Measurements from ENCODE around the gene HAVCR1. TPM values are rescaled to one million over a fixed set of nuclear protein-coding genes. Genes with fewer than 3 reads are reported as not detected.

HAVCR1 gene
- total and polyA plus RNA-seq, 2 experiments from 2014 or later = not detected

DNA sequence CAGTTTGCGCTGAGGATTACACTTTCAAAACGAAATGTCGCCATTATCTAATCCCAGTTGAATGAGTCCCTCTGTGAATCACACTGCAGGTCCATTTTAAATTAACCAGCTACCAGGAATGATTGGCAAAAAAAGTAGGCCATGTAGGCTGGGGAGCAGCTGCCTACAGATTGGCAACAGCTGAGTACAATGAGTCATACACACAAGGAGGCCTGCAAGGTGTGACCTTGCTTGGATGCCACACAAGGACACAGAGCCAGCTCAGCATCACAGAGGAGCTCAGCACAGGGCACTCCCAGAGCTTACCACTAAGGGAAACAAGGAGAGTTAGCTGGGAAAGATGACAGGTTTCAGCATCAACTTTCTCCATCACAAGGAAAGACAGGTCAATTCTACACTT lies 12.9 kb downstream of the HAVCR1 start (continued):
- TF ChIP-seq ZNF462 (CRISPR knock-in tag; IDR thresholded peaks at IDR 0.05) (no peak), CREB1 (CRISPR knock-in tag; IDR thresholded peaks at IDR 0.05; ENCODE audit: low read depth) (no peak)

GRCh38 chr5:157045601-157046000 lies 13.3 kb downstream of the HAVCR1 start:
- ATAC-seq = no peak
- Histone ChIP-seq H3K4me3 (no peak overlapping the region), H3K4me1 (ENCODE audit: insufficient read depth) (peaks cover 6% of the 10 kb centered on the region; the same call in 1 of the 2 replicates), H3F3A (replicated peaks; ENCODE audit: low read depth) (no peaks in the 10 kb centered on the region), H3K27ac (ENCODE audit: low read depth) (no peak overlapping the region), H2AFZ (peak overlapping the region; percentile 50; the same call in 1 of the 2 replicates), H3K36me3 (ENCODE audit: insufficient read depth) (no peaks in the 10 kb centered on the region), H3K79me2 (replicated peaks; ENCODE audit: insufficient read depth) (no peaks in the 10 kb centered on the region), H3K27me3 (ENCODE audit: insufficient read depth) (no peaks in the 10 kb centered on the region), H3K9me2 (ENCODE audit: insufficient read depth) (peaks cover 6% of the 10 kb centered on the region; the same call in 1 of the 2 replicates), H4K20me1 (replicated peaks; ENCODE audit: insufficient read depth) (no peaks in the 10 kb centered on the region), H3K4me2 (no peak overlapping the region)
- no peak for DNase-seq (ENCODE audit: low spot score)
- Mint-ChIP-seq H3K27ac (no peak overlapping the region), H3K9me3 (no peaks in the 10 kb centered on the region), H3K27me3 (ENCODE audit: insufficient read depth, low read depth, poor library complexity) (peaks cover 2% of the 10 kb centered on the region), H3K4me1 (peaks cover 15% of the 10 kb centered on the region), H3K4me3 (no peak overlapping the region), H3K36me3 (ENCODE audit: low read depth) (0 out of 3 replicates have a peak, but pooled peaks cover 4% of the 10 kb centered on the region)
- TF ChIP-seq EZH2phosphoT487 (IDR thresholded peaks at IDR 0.05; ENCODE audit: unreplicated experiment) = no peak
- TF ChIP-seq, protein P1, sequence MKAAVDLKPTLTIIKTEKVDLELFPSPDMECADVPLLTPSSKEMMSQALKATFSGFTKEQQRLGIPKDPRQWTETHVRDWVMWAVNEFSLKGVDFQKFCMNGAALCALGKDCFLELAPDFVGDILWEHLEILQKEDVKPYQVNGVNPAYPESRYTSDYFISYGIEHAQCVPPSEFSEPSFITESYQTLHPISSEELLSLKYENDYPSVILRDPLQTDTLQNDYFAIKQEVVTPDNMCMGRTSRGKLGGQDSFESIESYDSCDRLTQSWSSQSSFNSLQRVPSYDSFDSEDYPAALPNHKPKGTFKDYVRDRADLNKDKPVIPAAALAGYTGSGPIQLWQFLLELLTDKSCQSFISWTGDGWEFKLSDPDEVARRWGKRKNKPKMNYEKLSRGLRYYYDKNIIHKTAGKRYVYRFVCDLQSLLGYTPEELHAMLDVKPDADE (IDR thresholded peaks at IDR 0.05) = no peak
- TF ChIP-seq ZNF331 (CRISPR knock-in tag; IDR thresholded peaks at IDR 0.05; ENCODE audit: low read depth) = no peak
- TF ChIP-seq CREB1 (CRISPR knock-in tag; IDR thresholded peaks at IDR 0.05; ENCODE audit: low read depth) = no peak
- no peak for TF ChIP-seq STAT1 (IDR thresholded peaks at IDR 0.05; ENCODE audit: unreplicated experiment)
- no peak for TF ChIP-seq NANOG (IDR thresholded peaks at IDR 0.05; ENCODE audit: borderline replicate concordance)
- TF ChIP-seq CTCF (conservative IDR thresholded peaks at IDR 0.05; ENCODE audit: low read depth in 2 of 2) = no peak
- TF ChIP-seq, protein P2, sequence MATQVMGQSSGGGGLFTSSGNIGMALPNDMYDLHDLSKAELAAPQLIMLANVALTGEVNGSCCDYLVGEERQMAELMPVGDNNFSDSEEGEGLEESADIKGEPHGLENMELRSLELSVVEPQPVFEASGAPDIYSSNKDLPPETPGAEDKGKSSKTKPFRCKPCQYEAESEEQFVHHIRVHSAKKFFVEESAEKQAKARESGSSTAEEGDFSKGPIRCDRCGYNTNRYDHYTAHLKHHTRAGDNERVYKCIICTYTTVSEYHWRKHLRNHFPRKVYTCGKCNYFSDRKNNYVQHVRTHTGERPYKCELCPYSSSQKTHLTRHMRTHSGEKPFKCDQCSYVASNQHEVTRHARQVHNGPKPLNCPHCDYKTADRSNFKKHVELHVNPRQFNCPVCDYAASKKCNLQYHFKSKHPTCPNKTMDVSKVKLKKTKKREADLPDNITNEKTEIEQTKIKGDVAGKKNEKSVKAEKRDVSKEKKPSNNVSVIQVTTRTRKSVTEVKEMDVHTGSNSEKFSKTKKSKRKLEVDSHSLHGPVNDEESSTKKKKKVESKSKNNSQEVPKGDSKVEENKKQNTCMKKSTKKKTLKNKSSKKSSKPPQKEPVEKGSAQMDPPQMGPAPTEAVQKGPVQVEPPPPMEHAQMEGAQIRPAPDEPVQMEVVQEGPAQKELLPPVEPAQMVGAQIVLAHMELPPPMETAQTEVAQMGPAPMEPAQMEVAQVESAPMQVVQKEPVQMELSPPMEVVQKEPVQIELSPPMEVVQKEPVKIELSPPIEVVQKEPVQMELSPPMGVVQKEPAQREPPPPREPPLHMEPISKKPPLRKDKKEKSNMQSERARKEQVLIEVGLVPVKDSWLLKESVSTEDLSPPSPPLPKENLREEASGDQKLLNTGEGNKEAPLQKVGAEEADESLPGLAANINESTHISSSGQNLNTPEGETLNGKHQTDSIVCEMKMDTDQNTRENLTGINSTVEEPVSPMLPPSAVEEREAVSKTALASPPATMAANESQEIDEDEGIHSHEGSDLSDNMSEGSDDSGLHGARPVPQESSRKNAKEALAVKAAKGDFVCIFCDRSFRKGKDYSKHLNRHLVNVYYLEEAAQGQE (IDR thresholded peaks at IDR 0.05; ENCODE audit: unreplicated experiment) = no peak
- no peak for TF ChIP-seq POLR2AphosphoS5 (IDR thresholded peaks at IDR 0.05; ENCODE audit: low read depth)
- no peak for TF ChIP-seq JUNB (IDR thresholded peaks at IDR 0.05; ENCODE audit: unreplicated experiment)
